ENCODE data around the gene HS3ST3A1. TPM values are rescaled to one million over a fixed set of nuclear protein-coding genes. Genes with fewer than 3 reads are reported as not detected.

HS3ST3A1 gene
- total RNA-seq, 1 donor from 2014 or later: 8.6 TPM

- TF ChIP-seq POLR2AphosphoS5 (IDR thresholded peaks at IDR 0.05; ENCODE audit: insufficient read depth in 1 of 2, low read depth in 1 of 2) (no peak), POLR2A (IDR thresholded peaks at IDR 0.05) (no peak)
- TF ChIP-seq, protein P1, sequence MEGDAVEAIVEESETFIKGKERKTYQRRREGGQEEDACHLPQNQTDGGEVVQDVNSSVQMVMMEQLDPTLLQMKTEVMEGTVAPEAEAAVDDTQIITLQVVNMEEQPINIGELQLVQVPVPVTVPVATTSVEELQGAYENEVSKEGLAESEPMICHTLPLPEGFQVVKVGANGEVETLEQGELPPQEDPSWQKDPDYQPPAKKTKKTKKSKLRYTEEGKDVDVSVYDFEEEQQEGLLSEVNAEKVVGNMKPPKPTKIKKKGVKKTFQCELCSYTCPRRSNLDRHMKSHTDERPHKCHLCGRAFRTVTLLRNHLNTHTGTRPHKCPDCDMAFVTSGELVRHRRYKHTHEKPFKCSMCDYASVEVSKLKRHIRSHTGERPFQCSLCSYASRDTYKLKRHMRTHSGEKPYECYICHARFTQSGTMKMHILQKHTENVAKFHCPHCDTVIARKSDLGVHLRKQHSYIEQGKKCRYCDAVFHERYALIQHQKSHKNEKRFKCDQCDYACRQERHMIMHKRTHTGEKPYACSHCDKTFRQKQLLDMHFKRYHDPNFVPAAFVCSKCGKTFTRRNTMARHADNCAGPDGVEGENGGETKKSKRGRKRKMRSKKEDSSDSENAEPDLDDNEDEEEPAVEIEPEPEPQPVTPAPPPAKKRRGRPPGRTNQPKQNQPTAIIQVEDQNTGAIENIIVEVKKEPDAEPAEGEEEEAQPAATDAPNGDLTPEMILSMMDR (IDR thresholded peaks at IDR 0.05): no peak
Observed at GRCh38 chr17:13646411-13646810, 44.7 kb upstream of the HS3ST3A1 start.

GRCh38 chr17:13643180-13643579, 41.5 kb upstream of the HS3ST3A1 start:
- Histone ChIP-seq H3K36me3 (no peaks in the 10 kb centered on the region), H3K9me3 (no peaks in the 10 kb centered on the region), H3K27me3 (no peaks in the 10 kb centered on the region), H3K27ac (no peak overlapping the region), H3K4me3 (no peak overlapping the region), H3K4me1 (no peaks in the 10 kb centered on the region)
- intact Hi-C loops (cut with DNase I): no loop called here
- DNase-seq (ENCODE audit: extremely low spot score in 2 of 2): no peak
- TF ChIP-seq POLR2AphosphoS5 (IDR thresholded peaks at IDR 0.05; ENCODE audit: insufficient read depth in 1 of 2, low read depth in 1 of 2): no peak
- no peak for TF ChIP-seq POLR2A (IDR thresholded peaks at IDR 0.05)
- TF ChIP-seq, protein P1 (IDR thresholded peaks at IDR 0.05): no peak

More at GRCh38 chr17:13646411-13646810, 44.7 kb upstream of the HS3ST3A1 start:
- DNase-seq (ENCODE audit: extremely low spot score in 2 of 2): no peak
- Histone ChIP-seq H3K27me3 (no peaks in the 10 kb centered on the region), H3K36me3 (no peaks in the 10 kb centered on the region), H3K4me3 (no peak overlapping the region), H3K27ac (no peak overlapping the region), H3K9me3 (no peaks in the 10 kb centered on the region), H3K4me1 (no peaks in the 10 kb centered on the region)
- intact Hi-C loops (cut with DNase I): no loop called here

- Histone ChIP-seq H3K4me1 (no peaks in the 10 kb centered on the region), H3K36me3 (no peaks in the 10 kb centered on the region), H3K27ac (no peak overlapping the region), H3K27me3 (no peaks in the 10 kb centered on the region), H3K4me3 (no peak overlapping the region), H3K9me3 (no peaks in the 10 kb centered on the region)
- TF ChIP-seq POLR2A (IDR thresholded peaks at IDR 0.05) (no peak), POLR2AphosphoS5 (IDR thresholded peaks at IDR 0.05; ENCODE audit: insufficient read depth in 1 of 2, low read depth in 1 of 2) (no peak)
- TF ChIP-seq, protein P1 (IDR thresholded peaks at IDR 0.05): no peak
- no peak for DNase-seq (ENCODE audit: extremely low spot score in 2 of 2)
- intact Hi-C loops (cut with DNase I): no loop called here
Observed at GRCh38 chr17:13642188-13642587, 40.5 kb upstream of the HS3ST3A1 start.

DNA sequence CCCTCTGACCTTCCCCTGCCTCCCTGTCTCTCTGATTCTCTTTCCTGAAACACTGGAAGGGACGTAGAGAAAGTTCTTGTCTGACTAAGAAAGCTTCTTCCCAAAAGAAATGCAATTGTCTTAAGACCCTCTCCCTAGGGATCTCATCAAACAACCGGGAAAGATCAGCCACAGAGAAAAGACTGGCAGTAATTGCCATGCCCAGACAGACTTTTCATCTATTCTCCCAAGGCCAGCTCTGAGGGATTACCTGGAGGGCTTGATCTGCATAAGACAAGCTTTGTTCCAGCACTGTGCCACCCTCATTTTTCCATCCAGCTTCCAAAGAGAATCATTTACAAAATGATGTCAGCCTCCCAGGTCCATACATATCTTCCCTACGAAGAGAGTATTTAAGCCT, 38.8 kb upstream of the HS3ST3A1 start:
- TF ChIP-seq POLR2AphosphoS5 (IDR thresholded peaks at IDR 0.05; ENCODE audit: insufficient read depth in 1 of 2, low read depth in 1 of 2): no peak
- no peak for TF ChIP-seq POLR2A (IDR thresholded peaks at IDR 0.05)
- TF ChIP-seq, protein P1 (IDR thresholded peaks at IDR 0.05): no peak
- Histone ChIP-seq H3K4me3 (no peak overlapping the region), H3K4me1 (no peaks in the 10 kb centered on the region), H3K27ac (no peak overlapping the region), H3K36me3 (no peaks in the 10 kb centered on the region), H3K9me3 (no peaks in the 10 kb centered on the region), H3K27me3 (no peaks in the 10 kb centered on the region)
- intact Hi-C loops (cut with DNase I): no loop called here
- DNase-seq (ENCODE audit: extremely low spot score in 2 of 2): no peak

- Histone ChIP-seq H3K27me3 (no peaks in the 10 kb centered on the region), H3K36me3 (no peaks in the 10 kb centered on the region), H3K4me3 (no peak overlapping the region), H3K4me1 (no peaks in the 10 kb centered on the region), H3K27ac (no peak overlapping the region), H3K9me3 (no peaks in the 10 kb centered on the region)
- no peak for TF ChIP-seq POLR2A (IDR thresholded peaks at IDR 0.05)
- TF ChIP-seq POLR2AphosphoS5 (IDR thresholded peaks at IDR 0.05; ENCODE audit: insufficient read depth in 1 of 2, low read depth in 1 of 2): no peak
- TF ChIP-seq, protein P1 (IDR thresholded peaks at IDR 0.05): no peak
- DNase-seq (ENCODE audit: extremely low spot score in 2 of 2): no peak
- intact Hi-C loops (cut with DNase I): no loop called here
Observed at GRCh38 chr17:13638855-13639458, 37.2 kb upstream of the HS3ST3A1 start.

Data from vagina (tissue), 2 donors.